ENCODE measurements around the gene CD44.
"Not testable (repeated sequence)": the region's sequence is repeated elsewhere in the genome, so short reads cannot be mapped to it uniquely, and the experiment has no call there.

Gene CD44

GRCh38 chr11:35216962-35217678 is 78.1 kb downstream of the CD44 start:
- peak; percentile 32 for DNase-seq

GRCh38 chr11:35218956-35219355 is 80.0 kb downstream of the CD44 start:
- DNase-seq: no peak

GRCh38 chr11:35223371-35223796 is 84.4 kb downstream of the CD44 start:
- DNase-seq: no peak

GRCh38 chr11:35223991-35224390 is 85.0 kb downstream of the CD44 start:
- DNase-seq: no peak

- DNase-seq: no peak
Observed at GRCh38 chr11:35225946-35226520, 87.1 kb downstream of the CD44 start.

- not testable (repeated sequence) for DNase-seq
Observed at GRCh38 chr11:35226756-35227155, 87.8 kb downstream of the CD44 start.

- DNase-seq: no peak
Observed at GRCh38 chr11:35227576-35228327, 88.8 kb downstream of the CD44 start.

- DNase-seq: no peak
Observed at GRCh38 chr11:35228328-35228725, 89.4 kb downstream of the CD44 start.

- no peak for DNase-seq
Observed at GRCh38 chr11:35230388-35230787, 91.4 kb downstream of the CD44 start.

GRCh38 chr11:35231076-35231860 is 92.3 kb downstream of the CD44 start:
- no peak for DNase-seq

- DNase-seq: no peak
Observed at GRCh38 chr11:35232891-35233330, 93.9 kb downstream of the CD44 start.

GRCh38 chr11:35233518-35233917 is 94.5 kb downstream of the CD44 start:
- DNase-seq: no peak

GRCh38 chr11:35234460-35235156 is 95.6 kb downstream of the CD44 start:
- no peak for DNase-seq

GRCh38 chr11:35235157-35235468 is 96.1 kb downstream of the CD44 start:
- no peak for DNase-seq

GRCh38 chr11:35235498-35235897 is 96.5 kb downstream of the CD44 start:
- DNase-seq: no peak

- peak; percentile 67 for DNase-seq
Observed at GRCh38 chr11:35235936-35236666, 97.1 kb downstream of the CD44 start.

GRCh38 chr11:35236667-35237003 is 97.7 kb downstream of the CD44 start:
- DNase-seq: no peak

- DNase-seq: no peak
Observed at GRCh38 chr11:35237351-35237750, 98.4 kb downstream of the CD44 start.

- no peak for DNase-seq
Observed at GRCh38 chr11:35237860-35238715, 99.1 kb downstream of the CD44 start.

- no peak for DNase-seq
Observed at GRCh38 chr11:35238882-35239281, 99.9 kb downstream of the CD44 start.

GRCh38 chr11:35239471-35240075 is 100.6 kb downstream of the CD44 start:
- no peak for DNase-seq
